K562 (cell line): Measurements from ENCODE around the gene TRIM38. TPM values are rescaled to one million over a fixed set of nuclear protein-coding genes. Genes with fewer than 3 reads are reported as not detected.

Source experiments
- ARID3A ChIP-seq: IDR thresholded peaks from 2 replicates; pipeline ENCODE4 v1.6.1; 2012; ENCODE audit warnings: low read depth, low read length, improper control_type of control experiment, borderline replicate concordance
- CBX2 ChIP-seq: fragments of 200-600 bp; sonication (generic); IDR thresholded peaks from one replicate; pipeline ENCODE4 v1.6.1; 2012; ENCODE audit warnings: mild to moderate bottlenecking, low read length, inconsistent platforms; ENCODE audit not compliant: insufficient read depth, poor library complexity, severe bottlenecking
- DMBX1 ChIP-seq: fragments of 250-450 bp; sonication (Bioruptor Pico); IDR thresholded peaks from 2 replicates; pipeline ENCODE4 v1.8.0; 2022; ENCODE audit warnings: inconsistent platforms, mild to moderate bottlenecking, moderate library complexity, borderline replicate concordance
- E2F5 ChIP-seq: sonication (generic); formaldehyde crosslinking; IDR thresholded peaks from 2 replicates; pipeline ENCODE4 v1.8.0; 2022; ENCODE audit warnings: mild to moderate bottlenecking, missing genetic modification reagents
- ETV5 ChIP-seq: sonication (generic); formaldehyde crosslinking; IDR thresholded peaks from 2 replicates; pipeline ENCODE4 v1.4.0; 2020; ENCODE audit warnings: low read depth, mild to moderate bottlenecking, missing genetic modification reagents
- FOXK2 ChIP-seq, 2 experiments: fragments of 450-650 bp; IDR thresholded peaks in 1 of 2; conservative IDR thresholded peaks in 1 of 2; 2 replicates each; pipeline ENCODE4 v1.6.1; 2016; ENCODE audit warnings: low read depth in 2 of 2, mild to moderate bottlenecking in 1 of 2
- HMGXB4 ChIP-seq: sonication (generic); formaldehyde crosslinking; IDR thresholded peaks from 2 replicates; pipeline ENCODE4 v1.8.1; 2023; ENCODE audit warnings: mild to moderate bottlenecking, missing genetic modification reagents
- HOXB6 ChIP-seq: fragments of 250-450 bp; sonication (Bioruptor Pico); IDR thresholded peaks from 2 replicates; pipeline ENCODE4 v1.5.1; 2022; ENCODE audit warnings: mild to moderate bottlenecking, borderline replicate concordance
- KAT7 ChIP-seq: sonication (generic); formaldehyde crosslinking; IDR thresholded peaks from 2 replicates; pipeline ENCODE4 v1.8.0; 2022; ENCODE audit warnings: missing genetic modification reagents, mild to moderate bottlenecking, borderline replicate concordance
- MEIS2 ChIP-seq: fragments of 450-650 bp; IDR thresholded peaks from 2 replicates; pipeline ENCODE4 v1.6.1; 2014; ENCODE audit warnings: mild to moderate bottlenecking; ENCODE audit not compliant: partially characterized antibody
- POLR2AphosphoS5 ChIP-seq: IDR thresholded peaks from 2 replicates; pipeline ENCODE4 v1.6.1; 2011; ENCODE audit warnings: mild to moderate bottlenecking, low read depth, low read length, moderate library complexity; ENCODE audit not compliant: control insufficient read depth, insufficient read depth
- RNF219 ChIP-seq: fragments of 250-450 bp; sonication (Bioruptor Pico); IDR thresholded peaks from 2 replicates; pipeline ENCODE4 v1.5.0; 2022; ENCODE audit warnings: mild to moderate bottlenecking
- SMAD2 ChIP-seq: fragments of 150-350 bp; IDR thresholded peaks from 2 replicates; pipeline ENCODE4 v1.6.1; 2014; ENCODE audit warnings: low read depth, mild to moderate bottlenecking, low read length
- SP2 ChIP-seq: IDR thresholded peaks from 2 replicates; pipeline ENCODE4 v1.6.1; 2011; ENCODE audit warnings: mild to moderate bottlenecking, low read depth, low read length, moderate library complexity; ENCODE audit not compliant: poor library complexity, severe bottlenecking; ENCODE audit errors: extremely low read depth
- SREBF1 ChIP-seq: fragments of 150-350 bp; IDR thresholded peaks from 2 replicates; pipeline ENCODE4 v1.6.1; 2014; ENCODE audit warnings: antibody characterized with exemption, low read depth, low read length, borderline replicate concordance
- TAL1 ChIP-seq: fragments of 450-650 bp; IDR thresholded peaks from 2 replicates; pipeline ENCODE4 v1.6.1; 2016; ENCODE audit warnings: mild to moderate bottlenecking
- U2AF2 ChIP-seq: fragments of 200-400 bp; formaldehyde crosslinking; optimal IDR thresholded peaks from 2 replicates; pipeline ENCODE3; 2017; ENCODE audit warnings: low read depth, mild to moderate bottlenecking, low read length
- USF1 ChIP-seq: sonication (generic); formaldehyde crosslinking; IDR thresholded peaks from 2 replicates; pipeline ENCODE4 v1.9.0; 2022; ENCODE audit warnings: mild to moderate bottlenecking, missing genetic modification reagents
- ZFP1 ChIP-seq: fragments of 450-650 bp; formaldehyde crosslinking; IDR thresholded peaks from 2 replicates; pipeline ENCODE4 v1.4.0; 2020; ENCODE audit warnings: mild to moderate bottlenecking, mixed read lengths
- polyA plus RNA-seq, 8 experiments: library from polyadenylated mRNA; depleted of rRNA in 4 of 8; stranded (reverse) in 5 of 8; unstranded in 3 of 8; fragments of >200 nt; fragmentation: Nextera tagmentation in 2 of 8; fragmentation: Illumina TruSeq in 1 of 8; extraction: Ambion mirVana in 2 of 8; extraction: Trizol in 1 of 8; gene quantifications; 2 replicates each; pipeline versions ENCODE4 v1.2.1 to v1.2.3, GENCODE V29; 2011 to 2014; ENCODE audit warnings: inconsistent platforms in 1 of 8, missing spikeins in 1 of 8
- total RNA-seq, 7 experiments: library from RNA; depleted of rRNA in 6 of 7; stranded (reverse); fragments of >200 nt in 6 of 7; fragmentation: Illumina TruSeq in 2 of 7; extraction: Trizol in 2 of 7; gene quantifications; 2 replicates each; pipeline versions ENCODE4 v1.2.1 to v1.2.3, GENCODE V29; 2011 to 2021; ENCODE audit warnings: low replicate concordance in 1 of 7

Gene TRIM38
- total and polyA plus RNA-seq, 9 of the 15 experiments (the other 6 are each of a cell fraction or from before 2014, with no cell fraction given) = 1.7 to 6.7 (median 6.3) TPM

- peak; percentile 86 for TF ChIP-seq MEIS2
- no peak for TF ChIP-seq HMGXB4
- peak; percentile 37; the same call in 1 of the 2 replicates for TF ChIP-seq TAL1
- no peak for TF ChIP-seq POLR2AphosphoS5
- no peak for TF ChIP-seq SP2
- TF ChIP-seq FOXK2 (conservative IDR thresholded peaks at IDR 0.05 in 1 of 2, IDR thresholded peaks at IDR 0.05 in 1 of 2; ENCODE audit: low read depth in 2 of 2) = no peak
- TF ChIP-seq HOXB6 (CRISPR knock-in tag) = no peak
- TF ChIP-seq SMAD2 = no peak
- TF ChIP-seq ETV5 = no peak
- no peak for TF ChIP-seq E2F5 (CRISPR knock-in tag)
- TF ChIP-seq U2AF2 = no peak
- TF ChIP-seq KAT7 (CRISPR knock-in tag) = peak; percentile 34; the same call in 1 of the 2 replicates
- no peak for TF ChIP-seq CBX2
- TF ChIP-seq ARID3A = peak; percentile 95; the same call in 1 of the 2 replicates
- TF ChIP-seq RNF219 (CRISPR knock-in tag) = no peak
- TF ChIP-seq SREBF1 = no peak
- TF ChIP-seq ZFP1 (CRISPR knock-in tag) = peak; percentile 66; the same call in 1 of the 2 replicates
- no peak for TF ChIP-seq USF1 (CRISPR knock-in tag)
- TF ChIP-seq DMBX1 (CRISPR knock-in tag) = peak; percentile 71; the same call in 1 of the 2 replicates
Measured at GRCh38 chr6:26025047-26025893, 62.7 kb downstream of the TRIM38 start (continued).
